ENCODE results near the gene ZBTB21. TPM values are rescaled to one million over a fixed set of nuclear protein-coding genes. Genes with fewer than 3 reads are reported as not detected.
"Not testable (repeated sequence)": the region's sequence is repeated elsewhere in the genome, so short reads cannot be mapped to it uniquely, and the experiment has no call there.

Gene ZBTB21
- polyA plus RNA-seq, 5 donors: 7.7 to 11.9 (median 10.6) TPM

DNA sequence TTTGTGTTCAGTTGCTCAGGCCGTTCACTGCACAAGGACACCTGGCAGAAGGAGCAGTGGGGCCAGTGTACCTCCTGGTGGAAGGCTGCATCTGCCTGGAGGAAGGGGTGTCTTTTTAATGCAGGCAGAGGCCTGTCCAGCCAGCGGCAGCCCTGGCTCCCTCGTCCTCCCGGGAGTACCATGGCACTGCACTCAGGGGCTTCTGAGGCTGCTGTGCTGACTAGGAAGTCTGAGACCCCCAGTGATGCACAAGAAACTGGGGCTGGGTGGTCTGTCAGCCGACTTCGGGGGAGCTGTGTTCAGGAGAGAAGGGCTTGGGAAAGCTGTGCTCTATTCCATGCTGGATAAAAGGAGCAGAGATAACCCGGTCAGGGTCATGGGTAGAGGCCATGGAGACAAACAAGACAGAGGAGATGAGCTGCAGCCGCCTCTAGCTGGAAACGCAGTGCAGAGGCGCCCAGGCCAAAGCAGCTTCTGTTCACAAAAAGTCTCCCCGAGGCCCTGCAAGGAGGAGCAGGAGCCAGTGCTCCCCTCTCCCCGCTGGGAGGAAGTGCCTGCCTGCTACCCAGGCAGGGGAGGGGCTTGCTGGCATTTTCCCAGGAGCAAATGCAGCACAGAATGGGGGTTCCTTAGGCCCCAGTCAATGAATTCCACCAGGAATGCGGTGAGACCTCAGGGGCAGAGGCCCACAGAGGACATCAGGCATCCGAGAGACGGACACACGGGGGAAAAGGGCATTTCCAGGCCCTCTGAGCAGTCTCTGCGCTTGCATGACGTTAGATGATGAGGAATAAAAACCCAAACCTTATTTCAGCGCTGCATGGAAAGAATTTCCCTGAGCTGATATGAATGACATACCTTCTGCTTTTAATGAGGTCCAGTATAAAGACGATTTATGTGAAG, 39.2 kb downstream of the ZBTB21 start:
- DNase-seq: no peak

DNA sequence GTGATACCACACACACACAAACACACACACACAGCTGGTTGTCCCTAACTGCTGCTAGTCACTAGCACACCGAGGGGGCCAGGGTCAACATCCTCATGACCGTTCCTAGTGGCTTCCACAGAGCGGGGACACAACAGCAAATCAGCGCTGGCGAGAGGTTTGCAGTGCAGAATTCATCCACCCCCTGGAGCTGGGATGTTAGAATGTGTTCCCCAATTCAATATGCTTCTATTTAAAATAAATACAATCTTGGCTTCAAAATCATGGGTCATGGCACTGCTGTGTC, 40.1 kb downstream of the ZBTB21 start:
- DNase-seq: no peak

DNA sequence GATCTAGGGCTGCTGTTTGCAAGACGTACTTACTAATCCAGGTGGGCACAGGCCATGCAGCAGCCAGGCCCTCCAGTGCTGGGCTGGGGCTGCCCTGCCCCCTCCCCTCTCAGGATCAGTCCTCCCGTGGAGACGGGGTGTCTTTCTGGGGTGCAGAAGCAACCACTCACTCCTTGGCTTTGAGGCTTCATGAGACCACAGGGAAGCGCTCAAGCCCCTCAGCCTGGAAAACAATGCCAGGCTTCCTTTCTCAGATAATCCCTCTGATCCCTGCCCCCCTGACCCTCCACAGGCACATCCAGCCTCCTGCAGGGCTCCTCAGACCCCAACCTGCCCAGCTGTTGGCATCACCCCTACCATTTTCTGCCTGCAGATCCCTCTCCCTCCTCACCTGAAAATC, 42.5 kb downstream of the ZBTB21 start:
- no peak for DNase-seq

GRCh38 chr21:41966872-41967621, 43.1 kb downstream of the ZBTB21 start:
- DNase-seq: no peak

DNA sequence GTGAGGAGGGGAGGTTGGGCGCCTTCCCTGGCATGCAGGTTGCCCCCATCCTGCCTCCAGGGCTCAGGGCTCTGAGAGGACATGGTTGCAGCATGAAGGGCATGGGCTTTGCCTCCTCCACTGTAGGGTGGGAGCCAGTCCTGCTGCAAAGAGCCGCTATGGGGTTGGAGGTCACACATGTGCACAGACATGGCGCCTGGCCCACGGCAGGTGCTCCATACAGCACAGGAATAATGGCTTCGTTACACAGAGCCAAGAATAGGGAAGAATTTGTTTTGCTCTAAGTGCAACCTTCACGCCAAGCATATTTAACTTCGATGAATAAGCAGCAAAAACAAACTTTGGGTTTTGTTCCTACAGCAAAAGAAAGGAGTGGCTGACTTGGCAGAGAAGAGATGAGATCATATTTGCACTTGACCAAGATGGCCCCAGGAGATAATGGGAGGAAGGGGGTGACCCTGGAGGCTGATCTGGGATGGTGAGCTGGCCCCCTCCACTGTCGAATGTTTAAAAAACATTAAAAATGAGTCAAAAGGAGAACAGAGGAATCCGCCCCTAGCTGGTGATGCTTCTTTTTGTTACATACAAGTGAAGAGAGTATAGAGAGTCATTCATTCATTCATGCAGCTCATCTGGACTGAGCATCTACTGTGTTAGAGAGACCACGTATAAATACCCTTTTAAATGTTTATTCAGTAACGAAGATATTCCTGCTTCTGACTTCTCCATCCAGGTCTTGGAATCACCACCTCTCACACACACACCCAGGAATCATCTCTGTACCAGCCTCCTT, 43.9 kb downstream of the ZBTB21 start:
- DNase-seq: no peak

GRCh38 chr21:41965461-41966013, 44.6 kb downstream of the ZBTB21 start:
- DNase-seq: no peak

DNA sequence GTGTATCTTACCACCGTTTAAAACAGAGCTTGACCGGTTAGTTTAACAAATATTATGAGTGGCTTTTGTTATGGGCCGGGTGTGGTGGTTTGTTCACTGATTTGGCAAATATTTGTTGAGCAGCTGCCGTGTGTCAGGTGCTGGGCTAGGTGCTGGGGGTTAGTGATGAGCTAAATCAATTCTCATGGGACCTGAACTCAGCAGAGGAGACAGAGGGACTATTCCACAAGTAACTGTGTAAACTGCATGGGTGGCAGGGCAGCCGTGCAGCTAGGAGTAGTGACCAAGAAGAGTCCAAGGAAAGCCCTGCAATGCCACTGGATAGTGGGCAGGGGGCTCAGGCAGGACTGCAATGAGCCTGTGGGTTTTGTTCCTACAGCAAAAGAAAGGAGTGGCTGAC, 45.1 kb downstream of the ZBTB21 start:
- DNase-seq: no peak

GRCh38 chr21:41964171-41964570, 46.0 kb downstream of the ZBTB21 start:
- no peak for DNase-seq

GRCh38 chr21:41962425-41962966, 47.7 kb downstream of the ZBTB21 start:
- DNase-seq: no peak

GRCh38 chr21:41961753-41962152, 48.4 kb downstream of the ZBTB21 start:
- no peak for DNase-seq

DNA sequence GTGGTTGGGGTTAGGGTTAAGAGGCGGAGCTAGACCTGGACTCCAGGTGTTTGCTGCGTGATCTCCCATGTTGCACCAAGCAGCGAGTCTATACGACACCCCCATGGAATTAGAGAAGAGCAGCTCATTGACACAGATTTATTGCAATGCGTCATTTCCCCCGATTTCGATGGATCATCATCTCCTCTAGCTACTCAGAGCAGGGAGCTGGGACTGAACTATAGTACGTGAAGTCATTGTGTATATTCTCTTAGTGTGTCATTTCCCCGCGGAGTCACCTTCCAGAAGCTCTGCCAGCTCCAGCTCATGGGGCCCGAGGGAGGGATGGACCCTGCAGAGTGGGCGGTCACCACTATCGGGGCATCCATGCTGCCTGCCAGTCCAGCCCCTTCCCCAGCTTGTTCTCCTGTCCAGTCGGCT, 48.9 kb downstream of the ZBTB21 start:
- no peak for DNase-seq

GRCh38 chr21:41960386-41960785, 49.8 kb downstream of the ZBTB21 start:
- no peak for DNase-seq

GRCh38 chr21:41959697-41960096, 50.5 kb downstream of the ZBTB21 start:
- DNase-seq: not testable (repeated sequence)

DNA sequence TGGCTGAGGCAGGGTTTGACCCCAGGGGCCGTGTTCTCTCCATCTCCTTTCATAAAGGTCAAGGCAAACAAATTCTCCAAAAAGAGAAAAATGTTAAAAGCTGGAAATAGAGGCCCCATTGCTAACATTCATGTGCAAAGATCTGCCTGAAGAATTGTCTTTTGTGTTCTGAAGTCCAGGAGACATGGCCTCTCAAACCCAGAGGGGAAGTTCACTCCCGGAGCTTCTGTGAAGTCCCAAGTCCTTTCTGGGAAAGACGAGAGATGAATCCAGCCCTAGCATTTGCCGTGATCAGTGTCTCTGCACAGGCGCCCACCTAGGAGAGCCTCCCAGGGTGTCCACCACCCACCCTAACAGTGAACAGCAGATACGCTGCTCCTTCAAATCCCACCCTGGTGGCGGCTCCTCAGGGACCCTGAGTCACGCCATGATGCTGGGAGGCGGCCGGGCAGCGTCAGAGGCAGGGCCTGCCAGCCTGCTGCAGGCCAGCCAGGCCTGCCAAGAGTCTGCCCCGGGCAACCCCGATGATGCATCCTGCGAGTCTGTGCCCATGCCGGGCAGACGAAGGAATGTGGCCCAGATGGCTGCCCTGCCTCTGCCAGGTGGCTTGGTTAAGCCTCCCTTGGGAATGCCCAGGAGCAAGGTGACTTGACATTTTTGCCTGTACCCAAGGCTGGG, 51.1 kb downstream of the ZBTB21 start:
- DNase-seq: no peak

DNA sequence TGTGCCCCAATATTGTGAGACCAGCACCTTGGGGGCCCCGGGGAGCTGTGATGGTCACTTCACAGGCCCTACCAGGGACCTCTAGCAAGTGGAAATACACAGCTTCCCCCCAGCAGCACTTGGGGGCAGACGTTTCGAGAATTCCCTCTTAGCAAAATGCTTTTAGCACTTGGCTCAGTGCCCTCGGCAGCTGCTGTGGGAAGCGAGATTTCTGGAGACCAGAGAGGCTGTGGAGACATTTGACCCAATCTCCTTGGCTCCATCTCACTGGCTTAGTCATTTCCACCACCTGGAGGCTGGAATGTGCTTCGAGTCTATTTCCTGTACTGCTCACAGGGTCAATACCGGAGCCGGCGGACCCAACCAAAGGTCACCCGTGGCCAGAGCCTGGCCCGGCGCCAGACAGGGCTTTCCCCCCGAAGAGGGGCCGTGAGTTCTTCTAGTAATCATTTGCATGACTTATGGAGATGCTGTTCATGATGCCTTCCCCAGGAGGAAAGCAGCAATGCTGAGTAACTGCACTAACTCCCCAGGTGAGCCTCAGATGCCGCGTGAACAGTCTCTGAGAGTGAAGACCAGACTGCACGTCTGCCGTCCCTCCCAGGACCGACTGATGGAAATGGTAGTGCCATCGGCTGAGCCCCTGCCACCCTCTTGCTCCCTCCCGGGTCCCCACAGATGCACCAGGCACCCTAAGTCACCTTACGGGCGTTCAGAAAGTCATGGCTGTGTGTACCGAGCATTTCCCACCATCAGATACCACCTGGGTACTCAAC, 52.0 kb downstream of the ZBTB21 start:
- peak; percentile 79 to 81 for DNase-seq

DNA sequence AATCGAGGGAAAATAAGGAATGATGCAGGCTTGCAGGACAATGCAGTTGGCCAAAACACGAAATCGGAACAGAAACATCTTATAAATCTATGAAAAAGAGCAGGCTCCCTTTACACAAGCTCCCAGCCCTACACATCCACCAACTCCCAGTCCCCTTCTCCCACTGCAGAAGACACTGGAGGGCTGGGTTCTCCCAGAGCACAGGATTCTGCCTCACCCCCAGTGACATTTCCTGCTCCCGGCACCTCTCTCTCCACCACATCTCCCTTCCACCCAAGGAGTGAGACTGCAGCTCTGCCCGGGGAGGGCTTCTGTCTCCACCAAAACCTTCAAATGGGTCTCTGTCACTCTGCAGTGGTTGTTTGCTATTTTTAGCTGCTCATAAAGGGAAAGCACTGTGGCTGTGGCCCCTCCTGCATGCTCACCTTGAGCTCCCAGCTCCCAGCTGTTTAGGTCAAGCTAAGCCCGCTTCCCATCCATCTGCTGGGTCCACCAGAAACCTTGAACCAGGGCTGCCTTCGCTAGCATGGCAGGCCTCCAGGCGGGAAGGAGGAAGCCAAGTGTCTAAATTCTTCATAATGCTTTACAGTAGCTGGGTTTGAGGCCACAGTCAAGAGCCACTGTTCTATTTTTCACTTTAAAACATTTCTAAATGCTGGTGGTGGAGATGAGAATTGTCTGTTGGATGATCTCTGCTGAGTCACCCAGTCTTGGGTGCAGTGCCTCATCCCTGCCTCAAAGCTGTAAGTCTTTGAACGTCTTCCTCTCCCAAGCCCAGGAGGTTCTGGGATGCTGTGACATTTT, 53.0 kb downstream of the ZBTB21 start:
- DNase-seq: no peak

GRCh38 chr21:41955516-41955915, 54.6 kb downstream of the ZBTB21 start:
- DNase-seq: no peak

GRCh38 chr21:41954654-41955499, 55.3 kb downstream of the ZBTB21 start:
- DNase-seq: no peak

All from right lung (tissue), 5 donors.